OCI-LY3 (cell line): ENCODE measurements around the gene ADAMTSL5.

ENCODE experiments used
- H2AFZ ChIP-seq: fragments of 200-600, 300-600 bp; shearing (Covaris generic); 2 replicates; pipeline ENCODE4 v1.6.0; 2014; ENCODE audit warnings: antibody characterized with exemption, low read depth, low read length
- H3K27ac ChIP-seq: fragments of 200-600, 300-600 bp; sonication (generic); 2 replicates; pipeline ENCODE4 v1.5.1; 2014; ENCODE audit warnings: mild to moderate bottlenecking, low read length, moderate library complexity, mixed read lengths
- H3K27me3 ChIP-seq: fragments of 200-600, 300-600 bp; sonication (generic); 2 replicates; pipeline ENCODE4 v1.6.1; 2014; ENCODE audit warnings: low read depth, low read length, mixed read lengths
- H3K36me3 ChIP-seq: fragments of 200-600, 300-600 bp; sonication (generic); replicated peaks from 2 replicates; pipeline ENCODE3; 2014; ENCODE audit warnings: low read depth, low read length, mixed read lengths
- H3K4me1 ChIP-seq: fragments of 300-600, 200-600 bp; sonication (generic); 2 replicates; pipeline ENCODE4 v1.6.1; 2014; ENCODE audit warnings: low read length, mixed read lengths
- H3K4me2 ChIP-seq: fragments of 200-600, 300-600 bp; sonication (generic); 2 replicates; pipeline ENCODE4 v1.6.1; 2014; ENCODE audit warnings: low read length, mixed read lengths
- H3K4me3 ChIP-seq: fragments of 300-600, 200-600 bp; sonication (generic); 2 replicates; pipeline ENCODE4 v1.5.1; 2014; ENCODE audit warnings: antibody characterized with exemption, mild to moderate bottlenecking, low read length, moderate library complexity
- H3K79me2 ChIP-seq: fragments of 300-600, 200-600 bp; shearing (Covaris generic); 2 replicates; pipeline ENCODE4 v1.6.1; 2014; ENCODE audit warnings: mild to moderate bottlenecking, low read length, mixed read lengths
- H3K9ac ChIP-seq: fragments of 300-600, 200-600 bp; shearing (Covaris generic); 2 replicates; pipeline ENCODE4 v1.6.0; 2014; ENCODE audit warnings: mild to moderate bottlenecking, low read length, moderate library complexity
- H3K9me3 ChIP-seq: fragments of 200-600, 300-600 bp; shearing (Covaris generic); 2 replicates; pipeline ENCODE4 v1.6.1; 2014; ENCODE audit warnings: low read length, mixed read lengths; ENCODE audit not compliant: insufficient read depth
- H4K20me1 ChIP-seq: fragments of 200-600, 300-600 bp; sonication (generic); 2 replicates; pipeline ENCODE4 v1.6.1; 2016; ENCODE audit warnings: low read length, mixed read lengths; ENCODE audit not compliant: insufficient read depth
- CTCF ChIP-seq: fragments of 200-600, 300-600 bp; sonication (generic); IDR thresholded peaks from 2 replicates; pipeline ENCODE4 v1.5.1; 2014; ENCODE audit warnings: antibody characterized with exemption, low read length, low read depth
- EZH2phosphoT487 ChIP-seq: fragments of 200-600 bp; shearing (Covaris generic); IDR thresholded peaks from 2 replicates; pipeline ENCODE4 v1.6.1; 2018; ENCODE audit warnings: antibody characterized with exemption, mixed run types, low read depth

The ADAMTSL5 gene

GRCh38 chr19:1483979-1484428 lies 28.8 kb downstream of the ADAMTSL5 start:
- Histone ChIP-seq H4K20me1 (no peaks in the 10 kb centered on the region), H3K79me2 (no peaks in the 10 kb centered on the region), H3K4me1 (no peaks in the 10 kb centered on the region), H3K4me3 (no peak overlapping the region), H3K9ac (no peak overlapping the region), H3K4me2 (no peak overlapping the region), H3K27me3 (no peaks in the 10 kb centered on the region), H3K9me3 (no peaks in the 10 kb centered on the region), H3K36me3 (no peaks in the 10 kb centered on the region), H2AFZ (no peak overlapping the region), H3K27ac (no peak overlapping the region)
- TF ChIP-seq CTCF (no peak), EZH2phosphoT487 (no peak)

- Histone ChIP-seq H2AFZ (no peak overlapping the region), H3K79me2 (peaks cover 6% of the 10 kb centered on the region), H3K4me2 (no peak overlapping the region), H3K27ac (no peak overlapping the region), H3K4me1 (no peaks in the 10 kb centered on the region), H3K9ac (no peak overlapping the region), H4K20me1 (no peaks in the 10 kb centered on the region), H3K9me3 (no peaks in the 10 kb centered on the region), H3K36me3 (no peaks in the 10 kb centered on the region), H3K4me3 (no peak overlapping the region), H3K27me3 (no peaks in the 10 kb centered on the region)
- no peak for TF ChIP-seq EZH2phosphoT487
- TF ChIP-seq CTCF, result no peak
Measured at GRCh38 chr19:1483131-1483978, 29.5 kb downstream of the ADAMTSL5 start.

- H3K27ac ChIP-seq, result no peak overlapping the region
- H3K79me2 ChIP-seq, result peaks cover 14% of the 10 kb centered on the region
- no peaks in the 10 kb centered on the region for H4K20me1 ChIP-seq
- H3K4me3 ChIP-seq, result no peak overlapping the region
- no peaks in the 10 kb centered on the region for H3K27me3 ChIP-seq
- H3K4me2 ChIP-seq, result no peak overlapping the region
- H2AFZ ChIP-seq, result no peak overlapping the region
- peaks cover 3% of the 10 kb centered on the region; the same call in 1 of the 2 replicates for H3K4me1 ChIP-seq
- no peak for TF ChIP-seq CTCF
- no peak for TF ChIP-seq EZH2phosphoT487
- H3K9ac ChIP-seq, result no peak overlapping the region
- no peaks in the 10 kb centered on the region for H3K36me3 ChIP-seq
- no peaks in the 10 kb centered on the region for H3K9me3 ChIP-seq
Measured at GRCh38 chr19:1482361-1483130, 30.3 kb downstream of the ADAMTSL5 start.

DNA sequence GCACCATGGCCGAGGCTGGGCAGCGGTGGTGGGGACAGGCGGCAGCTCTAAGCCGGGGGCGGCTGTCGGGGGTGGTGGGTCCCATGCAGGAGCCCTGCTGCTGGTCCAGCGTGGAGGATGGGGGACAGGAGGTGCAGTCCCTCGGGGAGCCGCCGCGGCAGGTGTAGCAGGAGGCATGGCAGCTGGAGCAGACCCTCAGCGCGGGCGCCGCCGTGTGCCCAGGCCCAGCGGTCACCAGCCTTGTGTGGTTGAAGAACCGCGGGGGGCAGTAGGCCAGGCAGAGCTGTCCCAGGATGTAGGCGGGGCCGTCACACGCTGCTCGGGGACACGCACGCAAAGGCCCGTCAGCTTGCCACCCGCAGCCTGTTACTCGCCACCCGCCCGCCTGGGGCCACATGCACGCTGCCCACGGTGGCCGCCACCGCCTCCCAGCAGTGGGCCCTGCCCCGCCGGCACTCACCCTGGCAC lies 30.9 kb downstream of the ADAMTSL5 start:
- no peak overlapping the region for H3K4me2 ChIP-seq
- no peak overlapping the region for H3K9ac ChIP-seq
- H4K20me1 ChIP-seq, result no peaks in the 10 kb centered on the region
- H3K27ac ChIP-seq, result no peak overlapping the region
- H2AFZ ChIP-seq, result no peak overlapping the region
- peaks cover 20% of the 10 kb centered on the region for H3K79me2 ChIP-seq
- H3K9me3 ChIP-seq, result no peaks in the 10 kb centered on the region
- no peaks in the 10 kb centered on the region for H3K27me3 ChIP-seq
- TF ChIP-seq EZH2phosphoT487 (no peak), CTCF (no peak)
- peaks cover 4% of the 10 kb centered on the region for H3K36me3 ChIP-seq
- peaks cover 6% of the 10 kb centered on the region; the same call in 1 of the 2 replicates for H3K4me1 ChIP-seq
- H3K4me3 ChIP-seq, result no peak overlapping the region
